ENCODE data around the gene ACTL7A.

DNA sequence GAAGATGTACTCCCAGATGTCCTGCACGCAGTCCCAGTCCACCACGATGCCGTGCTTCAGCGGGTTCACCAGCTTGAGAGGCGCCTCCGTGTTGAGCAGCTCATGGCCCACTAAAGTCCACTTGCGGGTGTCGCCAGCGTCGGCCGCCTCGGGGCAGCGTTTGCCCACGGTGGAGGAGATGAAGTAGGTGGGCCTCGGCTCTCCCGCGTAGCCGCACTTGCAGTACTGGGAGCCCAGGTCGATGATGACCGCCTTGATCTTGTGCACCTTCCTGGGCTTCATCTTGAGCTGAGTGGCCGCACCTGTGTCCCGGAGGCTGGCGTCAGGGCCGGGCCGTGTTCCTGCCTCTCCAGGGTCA lies 6.6 kb upstream of the ACTL7A start:
- TF ChIP-seq, protein P1, sequence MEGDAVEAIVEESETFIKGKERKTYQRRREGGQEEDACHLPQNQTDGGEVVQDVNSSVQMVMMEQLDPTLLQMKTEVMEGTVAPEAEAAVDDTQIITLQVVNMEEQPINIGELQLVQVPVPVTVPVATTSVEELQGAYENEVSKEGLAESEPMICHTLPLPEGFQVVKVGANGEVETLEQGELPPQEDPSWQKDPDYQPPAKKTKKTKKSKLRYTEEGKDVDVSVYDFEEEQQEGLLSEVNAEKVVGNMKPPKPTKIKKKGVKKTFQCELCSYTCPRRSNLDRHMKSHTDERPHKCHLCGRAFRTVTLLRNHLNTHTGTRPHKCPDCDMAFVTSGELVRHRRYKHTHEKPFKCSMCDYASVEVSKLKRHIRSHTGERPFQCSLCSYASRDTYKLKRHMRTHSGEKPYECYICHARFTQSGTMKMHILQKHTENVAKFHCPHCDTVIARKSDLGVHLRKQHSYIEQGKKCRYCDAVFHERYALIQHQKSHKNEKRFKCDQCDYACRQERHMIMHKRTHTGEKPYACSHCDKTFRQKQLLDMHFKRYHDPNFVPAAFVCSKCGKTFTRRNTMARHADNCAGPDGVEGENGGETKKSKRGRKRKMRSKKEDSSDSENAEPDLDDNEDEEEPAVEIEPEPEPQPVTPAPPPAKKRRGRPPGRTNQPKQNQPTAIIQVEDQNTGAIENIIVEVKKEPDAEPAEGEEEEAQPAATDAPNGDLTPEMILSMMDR (conservative IDR thresholded peaks at IDR 0.05; ENCODE audit: low read length): no peak
- TF ChIP-seq EZH2phosphoT487 (IDR thresholded peaks at IDR 0.05; ENCODE audit: borderline replicate concordance): no peak
